Endothelial cell of umbilical vein (primary cell): ENCODE results near the gene EPHA8. TPM values are rescaled to one million over a fixed set of nuclear protein-coding genes. Genes with fewer than 3 reads are reported as not detected.

ENCODE experiments used
- BruUV-seq: library from RNA; stranded (reverse); fragments of 400-500 nt; replicated peaks from 2 replicates; lab custom pipeline; 2021; lab: Mats Ljungman, UMichigan
- CTCF ChIA-PET: fragments of 300-600, 350-600 bp; sonication (Branson Sonifier 250); formaldehyde crosslinking; loops from one replicate; lab custom pipeline; 2021; ENCODE audit warnings: antibody characterized with exemption, inconsistent platforms; lab: Charles Lee
- POLR2A ChIA-PET: fragments of 300-600, 350-600 bp; sonication (Branson Sonifier 250); formaldehyde crosslinking; loops from one replicate; lab custom pipeline; 2021; ENCODE audit warnings: antibody characterized with exemption, inconsistent platforms; lab: Charles Lee
- DNase-seq: peaks from one replicate; pipeline ENCODE4 v3.0.0-alpha.2; 2011; ENCODE audit warnings: low read depth, low spot score
- FAIRE-seq: peaks from 2 replicates; lab custom pipeline; 2011; peaks lifted over from hg19 to GRCh38; lab: Jason Lieb, UNC
- H2AFZ ChIP-seq: 2 replicates; pipeline ENCODE4 v1.6.0; 2012; ENCODE audit warnings: low read depth, low read length, control low read depth, inconsistent platforms
- H3K27ac ChIP-seq: 2 replicates; pipeline ENCODE4 v1.5.1; 2011; ENCODE audit warnings: low read depth, mild to moderate bottlenecking, control low read depth, low read length, moderate library complexity; ENCODE audit not compliant: insufficient read depth
- H3K27me3 ChIP-seq, 2 experiments: 2 replicates each; pipeline versions ENCODE4 v1.6.0 to v1.6.1; 2011; ENCODE audit warnings: low read length in 2 of 2, mixed read lengths in 1 of 2; ENCODE audit not compliant: control insufficient read depth in 2 of 2, insufficient read depth in 2 of 2
- H3K36me3 ChIP-seq, 2 experiments: 2 replicates in 1 of 2; 3 replicates in 1 of 2; pipeline ENCODE4 v1.5.1; 2011; ENCODE audit warnings: low read length in 2 of 2, mild to moderate bottlenecking in 1 of 2, moderate library complexity in 1 of 2; ENCODE audit not compliant: control insufficient read depth in 2 of 2, insufficient read depth in 2 of 2; ENCODE audit errors: extremely low read depth in 1 of 2
- H3K4me1 ChIP-seq: 3 replicates; pipeline ENCODE4 v1.5.1; 2011; ENCODE audit warnings: mild to moderate bottlenecking, low read length; ENCODE audit not compliant: control insufficient read depth, insufficient read depth; ENCODE audit errors: extremely low read depth
- H3K4me2 ChIP-seq: 2 replicates; pipeline ENCODE4 v1.6.1; 2011; ENCODE audit warnings: low read length, control low read depth, mixed read lengths; ENCODE audit not compliant: insufficient read depth
- H3K4me3 ChIP-seq, 3 experiments: fragments of 200-600 bp in 1 of 3; sonication (generic), shearing (Covaris generic) in 1 of 3; replicated peaks in 1 of 3; 2 replicates each; pipeline ENCODE4 v1.5.1; 2011 to 2016; ENCODE audit warnings: control low read depth in 3 of 3, low read length in 3 of 3, mild to moderate bottlenecking in 2 of 3, inconsistent platforms in 1 of 3, low read depth in 1 of 3, moderate library complexity in 1 of 3; ENCODE audit not compliant: insufficient read depth in 1 of 3
- H3K79me2 ChIP-seq: 2 replicates; pipeline ENCODE4 v1.6.0; 2012; ENCODE audit warnings: low read length, inconsistent platforms; ENCODE audit not compliant: control insufficient read depth, insufficient read depth
- H3K9ac ChIP-seq: replicated peaks from 2 replicates; pipeline ENCODE3; 2011; ENCODE audit warnings: low read length, control low read depth; ENCODE audit not compliant: insufficient read depth; ENCODE audit errors: extremely low read depth
- H3K9me1 ChIP-seq: replicated peaks from 3 replicates; pipeline ENCODE4 v1.6.0; 2011; ENCODE audit warnings: mild to moderate bottlenecking, low read length; ENCODE audit not compliant: control insufficient read depth, insufficient read depth; ENCODE audit errors: extremely low read depth
- H3K9me3 ChIP-seq: replicated peaks from 2 replicates; pipeline ENCODE4 v1.5.1; 2012; ENCODE audit warnings: low read length, inconsistent platforms; ENCODE audit not compliant: control insufficient read depth, insufficient read depth
- H4K20me1 ChIP-seq: replicated peaks from 2 replicates; pipeline ENCODE3; 2011; ENCODE audit warnings: mild to moderate bottlenecking, low read length; ENCODE audit not compliant: control insufficient read depth, insufficient read depth; ENCODE audit errors: extremely low read depth
- EZH2 ChIP-seq: IDR thresholded peaks from 2 replicates; pipeline ENCODE4 v1.6.1; 2012; ENCODE audit warnings: borderline replicate concordance, low read depth, mild to moderate bottlenecking, moderate library complexity, low read length, inconsistent platforms; ENCODE audit not compliant: severe bottlenecking
- FOS ChIP-seq: IDR thresholded peaks from 2 replicates; pipeline ENCODE4 v1.6.1; 2011; ENCODE audit warnings: mild to moderate bottlenecking, low read length, moderate library complexity, borderline replicate concordance; ENCODE audit not compliant: insufficient read depth
- GATA2 ChIP-seq: IDR thresholded peaks from 2 replicates; pipeline ENCODE4 v1.7.0; 2011; ENCODE audit warnings: low read depth, mild to moderate bottlenecking, moderate library complexity, mixed read lengths, low read length; ENCODE audit not compliant: insufficient read length, insufficient read depth
- JUN ChIP-seq: IDR thresholded peaks from 2 replicates; pipeline ENCODE4 v1.6.1; 2011; ENCODE audit warnings: borderline replicate concordance, low read depth; ENCODE audit not compliant: insufficient read length, insufficient read depth
- MYC ChIP-seq: IDR thresholded peaks from one replicate; pipeline ENCODE4 v1.6.1; 2011; ENCODE audit warnings: mild to moderate bottlenecking, low read depth, low read length
- POLR2A ChIP-seq: IDR thresholded peaks from 2 replicates; pipeline ENCODE4 v1.6.1; 2012; ENCODE audit warnings: low read depth, mild to moderate bottlenecking, control low read depth, low read length
- POLR2AphosphoS5 ChIP-seq: IDR thresholded peaks from 2 replicates; pipeline ENCODE4 v1.6.1; 2012; ENCODE audit warnings: low read depth, mild to moderate bottlenecking, control low read depth, low read length, moderate library complexity; ENCODE audit not compliant: insufficient read depth
- dilution Hi-C: fragments of 300-500 bp; cut with MboI; formaldehyde crosslinking; loops from one replicate; pipeline ENCODE4 v1.15.0; 2019; ENCODE audit warnings: low sequenced_read_pairs; ENCODE audit not compliant: extremely low pct_ligation_motif_present
- intact Hi-C: fragments of 100-400 bp; cut with micrococcal nuclease; formaldehyde crosslinking; loops from one replicate; pipeline ENCODE4 v1.10.0; 2022
- polyA plus RNA-seq, 4 experiments: library from polyadenylated mRNA; depleted of rRNA in 3 of 4; stranded (reverse) in 3 of 4; unstranded in 1 of 4; fragments of >200 nt; gene quantifications; 2 replicates each; pipeline versions ENCODE4 v1.2.1 to v1.2.3, GENCODE V29; 2011 to 2012; ENCODE audit warnings: missing spikeins in 1 of 4
- total RNA-seq: library from RNA; stranded (reverse); gene quantifications from 2 replicates; pipeline ENCODE4 v1.2.3, GENCODE V29; 2021
- TF ChIP-seq, protein P1 (sequence below), 2 donors: IDR thresholded peaks; 1 replicate in 1 of 2; 2 replicates in 1 of 2; pipeline ENCODE4 v1.5.1; 2011; ENCODE audit warnings: low read length in 2 of 2, mild to moderate bottlenecking in 2 of 2, moderate library complexity in 2 of 2, control low read depth in 1 of 2, inconsistent platforms in 1 of 2, low read depth in 1 of 2; ENCODE audit not compliant: insufficient read depth in 1 of 2; ENCODE audit errors: extremely low read depth in 1 of 2
- TF ChIP-seq, protein P2 (sequence below): IDR thresholded peaks from 2 replicates; pipeline ENCODE4 v1.6.1; 2011; ENCODE audit not compliant: insufficient read depth, insufficient read length

Gene EPHA8
- total and polyA plus RNA-seq, 2 donors (not counting 3 experiments of a cell fraction or from before 2014, with no cell fraction given): not detected

DNA sequence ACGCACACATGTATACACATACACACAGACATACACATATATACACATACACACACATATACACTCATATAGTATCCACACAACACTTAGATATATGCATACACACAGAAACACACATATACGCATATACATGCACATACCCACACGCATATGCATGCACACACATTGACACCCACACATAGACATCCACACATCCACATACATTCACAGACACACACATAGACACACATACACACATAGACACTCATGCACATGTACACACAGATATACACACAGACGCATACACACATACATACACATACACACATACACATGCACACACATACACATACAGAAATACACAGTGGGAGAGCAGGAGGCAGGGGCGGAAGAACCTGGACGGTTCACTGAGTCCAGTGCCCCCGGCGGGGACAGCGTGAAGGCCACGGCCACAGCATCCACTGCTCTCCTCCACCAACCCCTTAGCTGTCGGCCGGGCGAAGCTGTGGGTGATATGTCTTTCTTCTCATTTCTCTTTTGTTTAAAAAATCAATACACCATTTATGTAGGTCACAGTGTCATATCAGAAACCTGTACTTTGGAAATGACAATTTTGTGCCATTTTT lies 86.9 kb downstream of the EPHA8 start:
- FAIRE-seq (no peak), DNase-seq (no peak)
- Histone ChIP-seq H3K27me3 (peaks cover 2% of the 10 kb centered on the region in 2 experiments), H3K4me1 (no peaks in the 10 kb centered on the region), H3K4me2 (no peak overlapping the region), H3K9me3 (no peaks in the 10 kb centered on the region), H2AFZ (no peak overlapping the region), H3K4me3 (no peak overlapping the region), H4K20me1 (no peaks in the 10 kb centered on the region), H3K79me2 (no peaks in the 10 kb centered on the region), H3K36me3 (no peaks in the 10 kb centered on the region), H3K27ac (no peak overlapping the region), H3K9me1 (no peaks in the 10 kb centered on the region), H3K9ac (no peak overlapping the region)
- dilution Hi-C loops (loop anchor here (25.0 kb wide), 1 partner anchor 312 kb away; the partner anchor contains the start of gene LACTBL1), intact Hi-C loops (no loop called here)
- CTCF ChIA-PET: no interaction called here
- BruUV-seq: no TSS peak
- TF ChIP-seq JUN (no peak), EZH2 (no peak), FOS (no peak), MYC (no peak), POLR2A (no peak), POLR2AphosphoS5 (no peak), GATA2 (no peak)
- TF ChIP-seq, protein P1, sequence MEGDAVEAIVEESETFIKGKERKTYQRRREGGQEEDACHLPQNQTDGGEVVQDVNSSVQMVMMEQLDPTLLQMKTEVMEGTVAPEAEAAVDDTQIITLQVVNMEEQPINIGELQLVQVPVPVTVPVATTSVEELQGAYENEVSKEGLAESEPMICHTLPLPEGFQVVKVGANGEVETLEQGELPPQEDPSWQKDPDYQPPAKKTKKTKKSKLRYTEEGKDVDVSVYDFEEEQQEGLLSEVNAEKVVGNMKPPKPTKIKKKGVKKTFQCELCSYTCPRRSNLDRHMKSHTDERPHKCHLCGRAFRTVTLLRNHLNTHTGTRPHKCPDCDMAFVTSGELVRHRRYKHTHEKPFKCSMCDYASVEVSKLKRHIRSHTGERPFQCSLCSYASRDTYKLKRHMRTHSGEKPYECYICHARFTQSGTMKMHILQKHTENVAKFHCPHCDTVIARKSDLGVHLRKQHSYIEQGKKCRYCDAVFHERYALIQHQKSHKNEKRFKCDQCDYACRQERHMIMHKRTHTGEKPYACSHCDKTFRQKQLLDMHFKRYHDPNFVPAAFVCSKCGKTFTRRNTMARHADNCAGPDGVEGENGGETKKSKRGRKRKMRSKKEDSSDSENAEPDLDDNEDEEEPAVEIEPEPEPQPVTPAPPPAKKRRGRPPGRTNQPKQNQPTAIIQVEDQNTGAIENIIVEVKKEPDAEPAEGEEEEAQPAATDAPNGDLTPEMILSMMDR (IDR thresholded peaks at IDR 0.05; ENCODE audit: extremely low read depth in 1 of 2, insufficient read depth in 1 of 2, low read depth in 1 of 2, low read length in 2 of 2): no peak
- TF ChIP-seq, protein P2, sequence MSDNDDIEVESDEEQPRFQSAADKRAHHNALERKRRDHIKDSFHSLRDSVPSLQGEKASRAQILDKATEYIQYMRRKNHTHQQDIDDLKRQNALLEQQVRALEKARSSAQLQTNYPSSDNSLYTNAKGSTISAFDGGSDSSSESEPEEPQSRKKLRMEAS: no peak
- POLR2A ChIA-PET: no interaction called here
